Effector CD4-positive, alpha-beta T cell (primary cell): ENCODE measurements around the gene AK1.
A peak's percentile ranks its signal among the peaks of the same experiment; 100 is the strongest.

Source experiments
- DNase-seq: peaks from one replicate; pipeline ENCODE4 v3.0.0-alpha.2; 2020

The AK1 gene

DNA sequence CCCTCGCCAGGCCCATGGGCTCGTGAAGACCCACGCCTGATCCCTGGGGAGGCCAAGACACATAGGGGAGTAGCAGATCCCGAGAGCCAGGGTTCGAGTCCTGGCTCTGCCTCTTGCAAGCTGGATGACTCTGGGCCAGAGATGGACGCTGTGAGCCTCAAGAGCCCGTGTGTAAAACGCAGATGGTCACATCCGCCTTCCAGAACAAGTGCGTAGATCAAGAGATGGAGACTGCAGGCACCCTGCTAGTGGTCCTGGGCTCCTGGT, 31.1 kb upstream of the AK1 start:
- DNase-seq: no peak

GRCh38 chr9:127907867-127908659, 30.6 kb upstream of the AK1 start:
- no peak for DNase-seq

DNA sequence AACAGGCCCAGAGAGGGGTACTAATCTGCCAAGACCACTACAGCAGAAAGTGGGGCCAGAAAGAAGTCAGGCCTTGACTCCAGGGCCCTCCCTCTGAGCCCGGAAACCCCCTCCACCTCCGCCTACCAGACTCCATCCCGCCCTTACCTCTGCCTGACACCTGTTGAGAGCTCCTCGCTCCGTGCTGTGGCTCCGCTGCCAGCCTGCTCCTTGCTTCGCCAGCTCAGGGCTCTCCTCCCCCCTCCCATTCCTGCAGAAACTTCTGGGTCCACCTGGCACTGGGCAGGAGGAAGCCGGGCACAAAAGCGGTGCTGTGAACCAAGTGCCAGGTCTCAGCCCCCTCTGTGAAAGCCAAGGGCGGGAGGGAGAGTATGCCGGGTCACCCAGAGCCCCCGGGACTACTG, 28.3 kb upstream of the AK1 start:
- peak; percentile 80 for DNase-seq

DNA sequence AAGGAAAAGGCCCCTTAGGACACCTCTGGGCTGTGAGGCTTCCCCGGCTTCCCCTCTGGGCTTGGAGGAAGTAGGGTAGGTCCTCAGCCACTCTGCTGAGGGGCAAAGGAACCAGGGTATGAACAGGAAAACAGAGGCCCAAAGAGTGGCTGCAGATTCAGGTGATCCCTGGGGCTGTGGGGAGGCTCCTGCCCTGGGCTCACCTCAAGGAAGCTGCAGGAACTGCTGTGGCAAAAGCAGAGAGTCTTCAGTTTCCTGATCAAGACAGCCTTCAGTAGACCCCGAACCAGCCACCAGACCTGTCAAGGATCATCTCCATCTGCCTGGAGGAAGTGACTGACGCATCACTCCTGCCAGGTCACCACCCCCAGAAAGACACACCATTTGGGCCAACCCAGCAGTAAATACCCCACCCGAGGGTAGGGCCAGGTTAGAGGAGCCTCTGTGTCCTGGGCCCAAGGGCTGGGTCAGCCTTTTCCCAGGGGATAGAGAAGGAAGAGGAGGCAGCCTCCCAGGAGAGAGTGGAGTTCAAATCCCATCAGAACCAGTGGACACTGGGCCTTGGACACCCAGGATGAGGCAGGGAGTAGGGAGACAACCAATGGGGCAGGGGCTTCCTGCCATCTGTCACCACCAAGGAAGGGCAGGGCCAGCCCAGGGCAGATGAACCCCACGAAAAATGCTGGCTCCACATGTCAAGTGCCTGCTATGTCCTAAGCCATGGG, 27.7 kb upstream of the AK1 start:
- DNase-seq: peak; percentile 73

DNA sequence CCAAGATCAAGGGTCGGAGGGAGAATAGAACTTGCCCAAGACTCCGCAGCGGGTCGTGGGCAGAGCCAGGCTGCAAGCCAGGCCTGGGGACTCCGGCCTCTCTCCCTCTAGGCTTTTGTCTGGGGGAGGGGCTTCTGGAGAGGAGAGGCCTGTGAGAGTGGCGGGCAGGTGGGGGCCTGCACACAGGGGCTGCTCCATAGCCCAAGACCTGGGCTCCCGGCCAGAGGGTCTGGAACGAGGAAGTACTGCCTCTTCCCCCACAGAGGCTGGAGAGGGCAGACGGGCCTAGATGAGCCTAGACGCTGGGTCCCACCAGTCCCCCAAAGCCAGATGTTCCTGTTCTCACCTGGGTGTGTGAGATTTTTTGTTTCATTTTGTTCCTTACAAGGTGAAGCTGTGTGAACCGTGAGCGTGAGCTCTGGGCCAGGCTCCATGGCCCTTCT, 27.1 kb upstream of the AK1 start:
- no peak for DNase-seq

DNA sequence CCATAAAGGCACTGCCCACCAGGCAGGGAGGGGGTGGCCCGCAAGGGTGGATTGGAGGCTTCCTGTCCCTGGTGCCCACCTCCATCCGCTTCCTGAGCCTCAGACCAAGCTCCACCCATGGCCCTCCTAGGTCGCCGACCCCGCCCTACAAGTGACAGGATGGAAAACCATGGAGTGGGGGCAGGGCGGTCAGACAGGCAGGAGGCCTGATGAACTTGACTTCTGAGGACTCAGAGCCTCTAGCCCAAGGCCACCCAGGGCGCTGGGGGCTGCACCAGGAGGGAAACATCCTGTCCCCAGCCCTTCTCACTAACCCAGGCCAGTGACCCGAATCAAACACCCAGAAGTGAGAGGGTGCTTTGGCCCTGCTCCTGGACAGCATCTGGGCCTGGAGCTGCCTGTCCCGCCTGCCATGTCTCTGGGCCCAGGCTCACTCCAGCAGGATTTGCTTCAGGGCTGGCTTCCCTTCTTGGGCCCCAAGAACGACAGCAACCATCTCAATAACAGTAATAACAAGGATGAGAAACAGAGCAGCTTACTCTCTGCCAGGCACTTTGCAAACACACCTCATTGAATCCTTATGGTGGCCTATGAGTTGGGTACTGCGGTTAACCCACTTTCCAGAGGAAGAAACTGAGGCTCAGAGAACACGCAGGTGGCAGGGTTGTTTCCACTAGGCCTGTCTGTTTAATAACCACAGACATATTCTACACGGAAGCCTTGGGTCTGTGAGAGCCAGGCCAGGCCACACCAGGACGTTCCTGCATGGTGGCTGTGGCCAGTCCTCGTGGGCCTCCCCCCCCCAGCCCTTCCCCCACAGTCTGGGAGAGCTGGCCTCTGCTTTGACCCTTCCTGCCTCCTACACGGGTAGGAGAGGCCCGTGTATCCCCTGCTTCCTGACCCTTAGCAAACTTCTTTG, 26.3 kb upstream of the AK1 start:
- DNase-seq: peak; percentile 47

GRCh38 chr9:127899128-127899943, 21.9 kb upstream of the AK1 start, which contains the start of gene ST6GALNAC6:
TSS of gene ST6GALNAC6 (minus strand) at chr9:127899603. CDS start at chr9:127897981, 1,622 bp downstream.
- peak; percentile 58 for DNase-seq

DNA sequence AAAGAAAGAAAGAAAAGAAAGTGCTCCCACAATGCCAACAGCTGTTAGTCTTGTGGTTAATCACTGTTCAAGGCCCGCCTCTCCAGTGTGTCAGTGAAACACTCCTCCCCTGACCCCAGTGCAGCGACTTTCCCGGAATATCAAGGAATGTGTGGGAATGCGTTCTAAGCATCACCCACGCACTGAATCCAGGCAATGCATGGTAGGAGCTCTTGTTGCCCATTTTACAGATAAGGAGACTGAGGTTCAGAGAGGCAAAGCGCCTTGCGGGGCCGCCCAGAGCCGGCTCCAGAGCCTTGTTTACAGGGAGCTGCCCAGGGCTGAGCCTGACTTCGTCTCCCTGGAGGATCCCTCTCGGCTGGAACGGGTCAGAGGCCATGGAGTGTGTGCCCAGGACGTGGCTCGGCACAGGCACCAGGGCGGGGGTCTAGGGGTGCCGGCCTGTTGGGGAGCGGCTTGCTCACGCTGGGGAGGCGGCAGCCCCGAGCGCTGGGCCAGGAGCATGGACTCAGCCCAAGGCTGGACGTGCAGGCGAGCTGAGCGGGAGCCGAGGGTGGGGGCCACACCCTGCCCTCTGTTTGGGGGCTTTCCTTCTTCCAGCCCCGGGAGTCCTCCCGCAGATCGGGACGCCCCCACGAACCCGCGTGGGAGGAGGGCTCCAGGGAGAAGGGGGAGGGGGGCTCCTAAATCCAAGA, 21.1 kb upstream of the AK1 start:
- DNase-seq: no peak

- DNase-seq: no peak
Observed at GRCh38 chr9:127897193-127897692, 19.8 kb upstream of the AK1 start.

DNA sequence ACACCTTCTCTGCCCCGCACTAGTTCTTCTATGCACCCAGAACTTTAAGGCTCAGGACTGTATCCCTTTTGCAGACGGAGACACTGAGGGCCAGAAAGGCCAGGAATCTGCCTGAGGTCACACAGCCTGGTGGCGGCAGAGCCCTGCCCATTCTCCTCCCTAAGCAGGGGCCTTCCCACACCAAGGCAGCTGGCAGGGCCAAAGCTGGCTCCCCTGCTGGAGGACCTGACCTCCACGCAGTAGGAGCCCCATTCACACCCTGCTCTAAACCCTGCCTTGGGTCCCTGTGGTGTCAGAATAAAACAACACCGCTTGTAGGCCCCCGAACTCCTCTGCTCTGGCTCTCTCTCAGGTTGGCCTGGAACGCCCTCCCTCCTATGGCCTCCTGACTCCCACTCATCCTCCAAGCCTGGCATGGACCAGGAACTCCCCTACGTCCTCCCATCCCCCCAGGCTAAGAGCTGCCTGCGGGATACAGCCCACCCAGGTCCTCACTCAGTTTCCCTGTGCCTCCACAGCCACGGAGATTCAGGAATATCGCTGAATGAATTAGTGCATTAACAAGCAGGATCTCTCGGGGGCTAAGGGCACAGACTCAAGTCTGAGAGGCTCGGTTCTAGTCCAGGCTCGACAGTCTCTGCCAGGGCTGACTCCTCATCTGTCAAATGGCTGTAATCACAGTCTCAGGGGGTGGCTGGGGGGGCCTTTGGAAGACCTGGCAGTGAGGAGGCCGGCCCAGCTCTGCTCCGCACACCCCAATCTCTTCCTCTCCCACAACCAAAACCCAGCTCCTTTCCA, 19.1 kb upstream of the AK1 start:
- no peak for DNase-seq

- DNase-seq: no peak
Observed at GRCh38 chr9:127895811-127896210, 18.3 kb upstream of the AK1 start.

- no peak for DNase-seq
Observed at GRCh38 chr9:127893392-127893791, 15.9 kb upstream of the AK1 start.

GRCh38 chr9:127892831-127893230, 15.4 kb upstream of the AK1 start:
- DNase-seq: no peak

GRCh38 chr9:127890053-127890452, 12.6 kb upstream of the AK1 start:
- no peak for DNase-seq

GRCh38 chr9:127887792-127888191, 10.3 kb upstream of the AK1 start:
- DNase-seq: no peak

DNA sequence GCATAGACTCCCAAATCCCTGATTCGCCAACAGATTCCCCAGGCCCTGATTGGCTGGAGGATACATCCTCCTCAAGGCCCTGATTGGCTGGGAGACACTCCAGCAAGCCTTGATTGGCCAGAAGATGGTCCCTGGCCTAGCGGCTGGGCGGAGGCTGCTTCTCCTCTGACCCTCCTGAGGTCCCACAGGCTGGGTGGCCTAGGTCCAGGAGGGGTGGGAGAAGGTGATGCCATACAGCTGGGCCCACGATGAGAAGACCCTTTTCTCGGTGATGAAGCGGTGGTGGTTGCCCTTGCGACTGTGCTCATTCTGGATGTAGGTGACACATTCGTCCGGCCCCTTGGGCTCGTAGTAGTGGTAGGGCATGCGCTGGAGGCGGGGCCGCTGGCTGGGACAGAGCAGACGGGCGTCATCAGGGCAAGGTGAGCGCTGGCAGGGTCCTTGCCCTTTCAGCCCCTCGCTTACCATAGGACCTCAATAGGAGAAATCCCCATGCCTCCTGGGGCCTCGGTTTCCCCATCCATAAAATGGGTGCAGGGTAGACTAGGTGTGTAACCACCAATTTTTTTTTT, 9.0 kb upstream of the AK1 start:
- no peak for DNase-seq

DNA sequence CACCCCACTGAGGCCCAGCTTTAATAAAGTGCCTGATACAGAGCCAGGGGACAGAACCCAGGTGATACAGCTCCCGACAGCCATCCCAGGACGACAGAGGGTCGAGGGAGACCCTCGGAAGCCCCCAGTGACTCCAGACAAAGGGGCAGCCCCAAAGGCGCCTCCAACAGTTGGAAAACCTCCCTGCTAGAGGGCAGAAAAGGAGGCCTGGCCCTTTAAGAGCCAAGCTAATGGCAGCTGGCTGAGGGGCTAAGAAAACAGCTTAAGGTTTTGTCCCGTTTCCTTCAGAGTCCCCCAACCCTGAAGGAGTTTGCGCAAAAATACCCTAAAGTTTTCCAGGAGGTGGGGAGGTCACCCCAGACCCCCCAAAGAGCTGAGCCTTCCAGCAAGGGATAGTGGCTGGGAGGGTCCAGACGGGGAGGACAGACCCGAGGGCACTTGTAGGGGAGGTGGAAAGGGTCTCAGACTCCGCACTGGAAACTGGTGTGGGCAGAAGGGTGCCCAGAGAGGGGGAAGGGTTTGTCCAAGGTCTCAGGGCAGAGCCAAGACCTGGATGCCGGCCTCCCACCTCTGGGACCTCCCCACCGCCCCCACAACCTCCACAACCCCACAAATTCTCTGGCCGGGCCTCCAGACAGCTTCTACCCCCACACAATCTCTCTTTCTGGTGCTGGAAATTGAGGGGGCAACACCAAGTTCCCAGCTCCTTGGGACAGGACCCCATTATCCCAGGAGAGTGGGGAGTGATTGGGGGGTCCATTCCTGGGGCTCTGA, 8.2 kb upstream of the AK1 start:
- no peak for DNase-seq

GRCh38 chr9:127884976-127885490, 7.6 kb upstream of the AK1 start:
- no peak for DNase-seq

GRCh38 chr9:127884427-127884911, 7.0 kb upstream of the AK1 start:
- no peak for DNase-seq
